Measurements from ENCODE around the gene CEMIP. TPM values are rescaled to one million over a fixed set of nuclear protein-coding genes. Genes with fewer than 3 reads are reported as not detected.
A peak's percentile ranks its signal among the peaks of the same experiment; 100 is the strongest.

Gene CEMIP
- polyA plus RNA-seq, 3 donors: not detected

DNA sequence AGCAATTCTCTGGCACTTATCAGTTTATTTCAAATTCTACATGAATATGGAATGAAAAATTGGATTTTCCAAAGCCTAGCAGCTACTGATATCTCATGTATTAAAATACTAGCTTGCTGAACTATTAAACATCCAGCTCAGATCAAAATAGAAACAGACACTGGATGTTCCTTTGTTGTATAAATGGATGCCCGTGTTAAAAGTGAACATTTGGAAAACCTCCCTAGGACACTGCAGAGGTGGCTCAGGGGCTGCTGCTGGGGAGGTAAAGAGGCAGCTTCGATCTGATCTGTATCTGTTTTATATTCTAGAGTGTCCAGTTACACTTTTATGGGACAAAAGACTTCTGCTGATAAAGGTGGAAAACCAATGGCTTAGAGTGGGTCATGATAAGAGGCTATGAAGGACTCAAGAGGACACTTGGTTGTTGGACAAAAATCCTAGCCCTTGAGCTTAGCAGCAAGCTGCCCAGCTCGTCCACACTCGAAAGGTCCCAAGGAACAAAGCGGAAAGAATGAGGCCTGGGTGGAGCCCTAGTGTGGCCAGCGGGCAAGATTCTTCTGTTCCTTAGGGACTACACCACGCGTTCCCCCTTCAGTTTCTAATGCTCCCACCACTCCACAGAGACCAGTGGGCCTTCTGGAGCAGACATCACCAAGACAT lies 200.5 kb downstream of the CEMIP start:
- Mint-ChIP-seq H3K36me3 (peaks cover 56 to 58% of the 10 kb centered on the region in 2 donors), H3K27me3 (ENCODE audit: low read depth in 3 of 3) (no peaks in the 10 kb centered on the region), H3K4me3 (no peak overlapping the region), H3K4me1 (peaks cover 24% of the 10 kb centered on the region), H3K9me3 (peaks cover 0 to 2% (median 0%) of the 10 kb centered on the region in 7 donors), H3K27ac (peak overlapping the region in 4 of 7 donors; percentile 61 to 91 (median 71))
- H2AFZ ChIP-seq (ENCODE audit: insufficient read depth, low read depth, low read length, poor library complexity, severe bottlenecking): no peak overlapping the region
- H3K79me2 ChIP-seq (ENCODE audit: insufficient read depth, low read length): peaks cover 47% of the 10 kb centered on the region
- H3K27ac ChIP-seq (ENCODE audit: low read depth in 1 of 2, low read length in 2 of 2): peak overlapping the region in 1 of 2 donors; percentile 45
- WGBS (ENCODE audit: insufficient coverage): 100% methylated on average over 2 of the region's 8 CpGs
- no peaks in the 10 kb centered on the region for H3K27me3 ChIP-seq (ENCODE audit: control insufficient read depth in 2 of 2, insufficient read depth in 2 of 2, low read length in 2 of 2)
- no peaks in the 10 kb centered on the region for H3K9me3 ChIP-seq (replicated peaks in 1 of 2; ENCODE audit: control insufficient read depth in 1 of 2, insufficient read depth in 1 of 2, low read length in 2 of 2)
- H4K20me1 ChIP-seq (ENCODE audit: insufficient read depth, low read length): peaks cover 13% of the 10 kb centered on the region
- H3K36me3 ChIP-seq (replicated peaks in 1 of 2; ENCODE audit: control insufficient read depth in 1 of 2, insufficient read depth in 2 of 2, low read length in 2 of 2): peaks cover 35 to 57% of the 10 kb centered on the region in 2 donors
- H3K9ac ChIP-seq (ENCODE audit: insufficient read depth, low read length, poor library complexity, severe bottlenecking): no peak overlapping the region
- no peak overlapping the region for H3K4me3 ChIP-seq (replicated peaks in 1 of 3; ENCODE audit: low read depth in 2 of 3, low read length in 3 of 3)
- H3K4me1 ChIP-seq (ENCODE audit: control insufficient read depth in 1 of 2, insufficient read depth in 2 of 2, low read length in 2 of 2): peaks cover 6% of the 10 kb centered on the region in 2 donors
- intact Hi-C loops (cut with micrococcal nuclease): loop anchor here (5.0 to 10.0 kb wide), 3 partner anchors 55 to 288 kb away; no protein-coding TSS in a partner anchor
- DNase-seq: no peak
- H3K4me2 ChIP-seq (replicated peaks; ENCODE audit: extremely low read depth, low read length, poor library complexity, severe bottlenecking): no peak overlapping the region
- TF ChIP-seq, protein P1, sequence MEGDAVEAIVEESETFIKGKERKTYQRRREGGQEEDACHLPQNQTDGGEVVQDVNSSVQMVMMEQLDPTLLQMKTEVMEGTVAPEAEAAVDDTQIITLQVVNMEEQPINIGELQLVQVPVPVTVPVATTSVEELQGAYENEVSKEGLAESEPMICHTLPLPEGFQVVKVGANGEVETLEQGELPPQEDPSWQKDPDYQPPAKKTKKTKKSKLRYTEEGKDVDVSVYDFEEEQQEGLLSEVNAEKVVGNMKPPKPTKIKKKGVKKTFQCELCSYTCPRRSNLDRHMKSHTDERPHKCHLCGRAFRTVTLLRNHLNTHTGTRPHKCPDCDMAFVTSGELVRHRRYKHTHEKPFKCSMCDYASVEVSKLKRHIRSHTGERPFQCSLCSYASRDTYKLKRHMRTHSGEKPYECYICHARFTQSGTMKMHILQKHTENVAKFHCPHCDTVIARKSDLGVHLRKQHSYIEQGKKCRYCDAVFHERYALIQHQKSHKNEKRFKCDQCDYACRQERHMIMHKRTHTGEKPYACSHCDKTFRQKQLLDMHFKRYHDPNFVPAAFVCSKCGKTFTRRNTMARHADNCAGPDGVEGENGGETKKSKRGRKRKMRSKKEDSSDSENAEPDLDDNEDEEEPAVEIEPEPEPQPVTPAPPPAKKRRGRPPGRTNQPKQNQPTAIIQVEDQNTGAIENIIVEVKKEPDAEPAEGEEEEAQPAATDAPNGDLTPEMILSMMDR (IDR thresholded peaks at IDR 0.05): no peak

DNA sequence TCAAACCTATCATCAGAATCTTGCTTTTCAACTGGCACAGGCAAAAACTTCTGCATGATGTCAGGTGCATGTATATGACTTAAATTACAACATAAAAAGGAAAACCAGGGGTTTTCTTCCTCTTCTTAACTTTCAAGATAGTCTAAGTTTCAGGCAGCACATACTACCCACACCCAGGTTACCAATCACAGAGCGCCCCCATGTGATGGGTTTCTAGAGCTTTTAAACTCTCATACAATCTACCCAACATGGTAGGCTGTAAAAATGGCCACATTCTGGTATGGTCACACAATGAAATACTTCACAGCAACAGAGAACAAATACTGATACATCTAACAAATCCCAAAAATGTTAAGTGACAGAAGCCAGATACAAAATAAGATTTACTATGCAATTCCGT lies 203.0 kb downstream of the CEMIP start:
- no peak overlapping the region for H3K4me3 ChIP-seq (replicated peaks in 1 of 3; ENCODE audit: low read depth in 2 of 3, low read length in 3 of 3)
- H3K79me2 ChIP-seq (ENCODE audit: insufficient read depth, low read length): peaks cover 55% of the 10 kb centered on the region
- H3K9ac ChIP-seq (ENCODE audit: insufficient read depth, low read length, poor library complexity, severe bottlenecking): no peak overlapping the region
- DNase-seq: peak in 2 of 3 donors; percentile 23 to 34
- H3K27me3 ChIP-seq (ENCODE audit: control insufficient read depth in 2 of 2, insufficient read depth in 2 of 2, low read length in 2 of 2): no peaks in the 10 kb centered on the region
- intact Hi-C loops (cut with micrococcal nuclease): loop anchor here in 1 of 2 donors (10.0 kb wide), 1 partner anchor 53 kb away; no protein-coding TSS in a partner anchor
- peak overlapping the region in 1 of 2 donors; percentile 55 for H3K27ac ChIP-seq (ENCODE audit: low read depth in 1 of 2, low read length in 2 of 2)
- no peaks in the 10 kb centered on the region for H3K9me3 Mint-ChIP-seq
- peak overlapping the region; percentile 68 to 98 (median 79) for H3K27ac Mint-ChIP-seq
- TF ChIP-seq, protein P1 (IDR thresholded peaks at IDR 0.05): no peak
- peaks cover 44% of the 10 kb centered on the region for H3K4me1 Mint-ChIP-seq
- H3K27me3 Mint-ChIP-seq (ENCODE audit: low read depth in 3 of 3): peaks cover 0 to 3% (median 0%) of the 10 kb centered on the region in 3 donors
- no peak overlapping the region for H3K4me3 Mint-ChIP-seq
- peaks cover 24 to 27% of the 10 kb centered on the region in 2 donors for H3K4me1 ChIP-seq (ENCODE audit: control insufficient read depth in 1 of 2, insufficient read depth in 2 of 2, low read length in 2 of 2)
- H3K9me3 ChIP-seq (replicated peaks in 1 of 2; ENCODE audit: control insufficient read depth in 1 of 2, insufficient read depth in 1 of 2, low read length in 2 of 2): no peaks in the 10 kb centered on the region
- H3K4me2 ChIP-seq (replicated peaks; ENCODE audit: extremely low read depth, low read length, poor library complexity, severe bottlenecking): no peak overlapping the region
- H2AFZ ChIP-seq (ENCODE audit: insufficient read depth, low read depth, low read length, poor library complexity, severe bottlenecking): no peak overlapping the region
- peaks cover 25 to 37% of the 10 kb centered on the region in 2 donors for H3K36me3 ChIP-seq (replicated peaks in 1 of 2; ENCODE audit: control insufficient read depth in 1 of 2, insufficient read depth in 2 of 2, low read length in 2 of 2)
- peaks cover 51% of the 10 kb centered on the region in 2 donors for H3K36me3 Mint-ChIP-seq
- no CpG with 5 or more reads among the region's 2 CpGs for whole genome bisulfite sequencing (ENCODE audit: insufficient coverage)
- H4K20me1 ChIP-seq (ENCODE audit: insufficient read depth, low read length): peaks cover 12% of the 10 kb centered on the region
